NCI-H1417 (cell line): ENCODE results near the gene NDRG3.

ENCODE experiments used
- DNase-seq, 3 experiments: peaks; one replicate each; lab custom pipeline; 2025; lab: John Stamatoyannopoulos, UW

The NDRG3 gene

DNA sequence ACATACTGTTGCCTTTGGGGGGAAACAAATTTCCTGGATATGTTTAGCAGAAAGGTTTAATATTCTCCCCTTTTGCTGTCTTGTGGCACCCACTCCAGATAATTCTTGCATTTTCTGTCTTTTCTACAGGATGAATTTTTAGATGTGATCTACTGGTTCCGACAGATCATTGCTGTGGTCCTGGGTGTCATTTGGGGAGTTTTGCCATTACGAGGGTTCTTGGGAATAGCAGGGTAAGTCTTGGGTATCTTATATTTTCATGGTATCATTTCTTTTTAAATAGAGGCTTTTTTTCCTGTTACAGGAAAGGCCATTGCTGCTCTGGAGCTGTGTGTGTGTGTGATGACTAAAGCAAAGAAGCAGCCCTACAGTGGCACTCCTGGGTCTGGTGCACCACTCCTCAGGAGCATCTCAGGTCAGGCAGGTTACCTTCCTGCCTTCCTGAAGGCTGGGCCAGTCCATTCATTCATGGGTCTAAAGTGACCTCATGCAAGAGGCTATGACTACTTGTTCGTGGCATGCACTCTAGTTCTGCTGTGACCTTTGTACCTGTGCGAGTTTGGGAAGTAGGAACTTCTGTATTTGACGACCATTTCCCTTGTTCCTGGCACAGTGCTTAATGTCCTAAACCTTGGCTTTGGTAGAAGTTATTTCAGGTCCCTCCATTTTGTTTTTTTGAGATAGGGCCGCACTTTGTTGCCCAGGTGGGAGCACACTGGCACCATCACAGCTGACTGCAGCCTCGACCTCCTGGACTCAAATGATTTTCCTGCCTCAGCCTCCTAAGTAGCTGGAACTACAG, 138.1 kb downstream of the NDRG3 start:
- DNase-seq = no peak

DNA sequence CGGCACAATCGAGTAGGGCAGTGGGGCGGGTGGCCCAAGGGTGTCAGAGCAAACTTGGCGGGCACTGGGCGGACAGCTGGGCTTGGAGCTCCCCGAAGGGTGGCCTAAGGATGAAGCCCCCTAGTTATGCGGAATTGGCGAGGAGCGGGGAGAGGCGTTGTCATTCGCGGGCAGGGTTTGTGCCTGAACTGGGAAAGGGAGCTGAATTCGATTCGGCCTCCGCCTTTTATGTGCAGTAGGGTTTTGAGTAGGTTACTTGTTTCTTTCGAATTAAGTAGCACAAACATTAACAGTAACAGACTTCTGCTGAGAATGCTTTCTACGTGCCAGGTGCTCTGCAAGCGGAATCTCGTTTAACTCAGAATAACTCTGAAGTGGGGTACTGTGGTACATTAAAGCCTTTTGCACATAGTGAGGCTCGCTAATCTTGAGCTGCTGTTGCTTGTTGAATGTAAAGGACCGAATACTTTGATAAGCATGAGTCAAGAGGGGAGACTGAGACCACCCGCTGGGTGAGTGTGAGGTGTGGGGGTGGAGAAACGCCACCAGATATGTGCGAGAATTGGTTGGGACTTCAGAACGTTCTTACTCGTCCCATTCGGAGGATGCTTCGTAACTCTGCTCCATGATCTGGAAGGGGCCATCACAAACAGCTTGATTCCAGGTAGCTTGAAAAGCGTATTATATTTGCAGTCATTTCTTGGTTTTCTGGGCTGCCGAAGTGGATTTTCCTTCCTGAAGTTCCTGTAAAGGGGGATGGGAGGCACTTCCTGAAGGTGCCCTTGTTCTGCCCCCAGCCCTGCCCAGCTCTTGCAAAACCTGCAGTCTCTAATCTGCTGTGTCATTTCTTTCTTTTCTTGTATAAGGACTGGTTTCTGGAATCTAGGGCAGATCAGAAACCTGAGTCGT, 139.5 kb downstream of the NDRG3 start:
- DNase-seq = peak in 1 of 3 experiments; percentile 55

DNA sequence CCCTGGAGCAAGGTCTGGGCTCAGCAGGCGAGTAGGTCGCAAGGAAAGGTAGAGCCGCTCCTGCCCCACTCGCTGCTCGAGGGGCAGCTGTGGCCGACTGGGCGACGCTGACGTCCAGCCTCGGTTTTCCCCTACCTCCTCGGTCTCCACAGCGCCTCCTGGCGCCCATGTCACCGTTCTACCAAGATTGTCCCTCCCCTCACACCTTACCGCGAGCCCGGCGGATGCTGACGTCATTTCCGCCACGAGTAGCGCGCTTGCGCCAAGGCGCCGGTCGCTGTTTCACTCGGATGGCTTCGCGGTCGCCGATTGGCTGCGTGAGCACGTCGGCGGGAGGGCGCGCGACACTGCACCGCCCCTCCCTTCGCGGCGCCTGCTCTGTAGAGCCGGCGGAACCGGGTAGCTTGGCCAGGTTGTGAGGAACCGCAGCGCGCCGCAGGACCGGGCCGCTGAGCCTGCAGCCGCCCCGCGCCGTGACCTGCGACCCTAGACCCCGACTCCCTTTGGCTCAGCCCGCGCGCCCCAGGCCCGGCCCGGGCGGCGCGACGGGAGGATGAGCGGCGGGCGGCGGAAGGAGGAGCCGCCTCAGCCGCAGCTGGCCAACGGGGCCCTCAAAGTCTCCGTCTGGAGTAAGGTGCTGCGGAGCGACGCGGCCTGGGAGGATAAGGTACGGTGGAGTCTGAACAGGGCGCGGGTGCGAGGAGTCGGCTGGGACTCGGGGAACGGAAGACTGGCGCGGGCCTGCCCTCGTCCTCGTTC, 140.3 kb downstream of the NDRG3 start, which contains the start of gene RAB5IF:
Gene RAB5IF, plus strand, starts transcription at position 381 of the 759 bp plus-strand sequence. Its CDS starts 173 bp downstream, at position 554.
- DNase-seq = peak; percentile 98 to 100 (median 99)

DNA sequence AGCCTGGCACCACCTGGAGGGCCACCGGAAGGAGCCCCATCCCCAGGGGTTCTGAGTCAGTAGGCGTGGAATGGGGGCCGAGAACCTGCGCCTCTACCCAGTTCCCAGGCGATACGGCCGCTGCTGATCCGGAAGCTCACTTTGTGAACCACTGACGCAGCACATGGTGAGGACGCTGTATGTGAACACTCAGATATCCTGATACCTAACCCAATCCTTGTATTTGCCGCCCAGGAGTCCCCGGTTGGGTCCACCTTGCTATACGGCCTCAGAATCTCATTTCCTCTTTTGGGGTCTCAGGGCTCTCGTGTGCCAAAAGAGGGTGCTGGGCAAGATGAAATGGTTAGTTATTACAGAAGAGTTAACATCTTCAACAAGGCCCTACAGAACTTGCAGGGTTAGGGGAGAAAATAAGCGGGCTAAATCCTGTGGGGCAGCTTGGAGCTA, 140.9 kb downstream of the NDRG3 start:
- DNase-seq = peak; percentile 22 to 89 (median 81)
